Measurements from ENCODE around the gene NUDT13. TPM values are rescaled to one million over a fixed set of nuclear protein-coding genes. Genes with fewer than 3 reads are reported as not detected.
"Not testable (repeated sequence)": the region's sequence is repeated elsewhere in the genome, so short reads cannot be mapped to it uniquely, and the experiment has no call there.

Gene NUDT13
- total and polyA plus RNA-seq, 2 of the 8 experiments (the other 6 are each of a cell fraction or from before 2014, with no cell fraction given), result 1.5 to 1.9 TPM

DNA sequence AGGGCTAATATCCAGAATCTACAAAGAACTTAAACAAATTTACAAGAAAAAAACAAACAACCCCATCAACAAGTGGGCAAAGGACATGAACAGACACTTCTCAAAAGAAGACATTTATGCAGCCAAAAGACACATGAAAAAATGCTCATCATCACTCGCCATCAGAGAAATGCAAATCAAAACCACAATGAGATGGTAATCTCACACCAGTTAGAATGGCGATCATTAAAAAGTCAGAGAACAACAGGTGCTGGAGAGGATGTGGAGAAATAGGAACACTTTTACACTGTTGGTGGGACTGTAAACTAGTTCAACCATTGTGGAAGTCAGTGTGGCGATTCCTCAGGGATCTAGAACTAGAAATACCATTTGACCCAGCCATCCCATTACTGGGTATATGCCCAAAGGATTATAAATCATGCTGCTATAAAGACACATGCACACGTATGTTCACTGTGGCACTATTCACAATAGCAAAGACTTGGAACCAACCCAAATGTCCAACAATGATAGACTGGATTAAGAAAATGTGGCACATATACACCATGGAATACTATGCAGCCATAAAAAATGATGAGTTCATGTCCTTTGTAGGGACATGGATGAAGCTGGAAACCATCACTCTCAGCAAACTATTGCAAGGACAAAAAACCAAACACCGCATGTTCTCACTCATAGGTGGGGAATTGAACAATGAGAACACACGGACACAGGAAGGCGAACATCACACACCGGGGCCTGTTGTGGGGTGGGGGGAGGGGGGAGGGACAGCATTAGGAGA is 40.6 kb downstream of the NUDT13 start:
- POLR2A ChIA-PET (ENCODE audit: partially characterized antibody), result not testable (repeated sequence)

More for the DNA sequence above, 40.6 kb downstream of the NUDT13 start:
- not testable (repeated sequence) for H3K9ac ChIP-seq (replicated peaks in 1 of 4; ENCODE audit: extremely low read depth in 1 of 4, low read depth in 3 of 4, low read length in 3 of 4); H3K14ac ChIP-seq (ENCODE audit: insufficient read length); H3K27me3 ChIP-seq (replicated peaks in 1 of 4; ENCODE audit: control insufficient read depth in 3 of 4, extremely low read depth in 1 of 4, insufficient read depth in 3 of 4, low read length in 3 of 4); H4K91ac ChIP-seq (replicated peaks; ENCODE audit: insufficient read length, low read length); H3K18ac ChIP-seq (ENCODE audit: extremely low read depth, low read length); H2BK12ac ChIP-seq (ENCODE audit: low read depth, low read length); H3K4ac ChIP-seq (replicated peaks; ENCODE audit: insufficient read length, low read depth, low read length); H2AK5ac ChIP-seq (ENCODE audit: low read depth, low read length); H4K8ac ChIP-seq (ENCODE audit: extremely low read depth, insufficient read depth, low read length); H3K4me3 ChIP-seq (ENCODE audit: extremely low read depth in 1 of 4, insufficient read depth in 2 of 4, low read depth in 3 of 4, low read length in 4 of 4); H2BK5ac ChIP-seq (ENCODE audit: low read depth, low read length); H3K79me2 ChIP-seq (ENCODE audit: control insufficient read depth in 1 of 2, insufficient read depth in 2 of 2, low read length in 2 of 2); H3K23ac ChIP-seq (ENCODE audit: insufficient read length); DNase-seq (ENCODE audit: low read depth in 1 of 2, low spot score in 2 of 2); H3K4me1 ChIP-seq (replicated peaks in 1 of 4; ENCODE audit: control insufficient read depth in 3 of 4, insufficient read depth in 4 of 4, low read length in 3 of 4); H2AFZ ChIP-seq (ENCODE audit: low read length); H2BK120ac ChIP-seq (replicated peaks; ENCODE audit: low read depth, low read length); H3K27ac ChIP-seq (ENCODE audit: low read depth, low read length); FAIRE-seq; H3K56ac ChIP-seq (replicated peaks; ENCODE audit: insufficient read length, low read depth, low read length); H2BK20ac ChIP-seq (ENCODE audit: low read length); H4K5ac ChIP-seq (ENCODE audit: insufficient read length, low read depth, low read length); H3K9me3 ChIP-seq (ENCODE audit: insufficient read depth in 2 of 2, low read depth in 1 of 2, low read length in 1 of 2); H3K4me2 ChIP-seq (ENCODE audit: insufficient read depth in 1 of 2, low read depth in 2 of 2, low read length in 2 of 2); H2BK15ac ChIP-seq (ENCODE audit: low read length); H4K20me1 ChIP-seq (replicated peaks in 1 of 2; ENCODE audit: control insufficient read depth in 1 of 2, insufficient read depth in 2 of 2, low read length in 2 of 2); H3K23me2 ChIP-seq (ENCODE audit: low read depth, low read length); H3K79me1 ChIP-seq (ENCODE audit: low read depth, low read length)
- CTCF ChIA-PET (ENCODE audit: partially characterized antibody), result interaction anchor here (1.0 kb wide), 1 partner anchor 41 kb away, joined by 5 read pairs; the partner anchor contains the start of gene NUDT13
- H3K36me3 ChIP-seq (ENCODE audit: control insufficient read depth in 2 of 4, insufficient read depth in 4 of 4, low read length in 3 of 4), result peaks cover 5 to 62% (median 30%) of the 10 kb centered on the region in 4 experiments; a peak in 7 of 8 replicates
- 93% methylated on average over 5 of the region's 8 CpGs; no CpG with 5 or more reads in 1 of the 2 experiments for WGBS, 2 experiments (ENCODE audit: extremely low coverage in 1 of 2, insufficient coverage in 1 of 2, insufficient read length in 1 of 2, insufficient replicate concordance in 2 of 2, low coverage in 1 of 2, low lambda C conversion rate in 2 of 2, missing lambda C conversion rate in 1 of 2)
